Measurements from ENCODE around the gene ATP5PB. TPM values are rescaled to one million over a fixed set of nuclear protein-coding genes. Genes with fewer than 3 reads are reported as not detected.

The ATP5PB gene
- polyA plus RNA-seq, 1 donor = 280 TPM

DNA sequence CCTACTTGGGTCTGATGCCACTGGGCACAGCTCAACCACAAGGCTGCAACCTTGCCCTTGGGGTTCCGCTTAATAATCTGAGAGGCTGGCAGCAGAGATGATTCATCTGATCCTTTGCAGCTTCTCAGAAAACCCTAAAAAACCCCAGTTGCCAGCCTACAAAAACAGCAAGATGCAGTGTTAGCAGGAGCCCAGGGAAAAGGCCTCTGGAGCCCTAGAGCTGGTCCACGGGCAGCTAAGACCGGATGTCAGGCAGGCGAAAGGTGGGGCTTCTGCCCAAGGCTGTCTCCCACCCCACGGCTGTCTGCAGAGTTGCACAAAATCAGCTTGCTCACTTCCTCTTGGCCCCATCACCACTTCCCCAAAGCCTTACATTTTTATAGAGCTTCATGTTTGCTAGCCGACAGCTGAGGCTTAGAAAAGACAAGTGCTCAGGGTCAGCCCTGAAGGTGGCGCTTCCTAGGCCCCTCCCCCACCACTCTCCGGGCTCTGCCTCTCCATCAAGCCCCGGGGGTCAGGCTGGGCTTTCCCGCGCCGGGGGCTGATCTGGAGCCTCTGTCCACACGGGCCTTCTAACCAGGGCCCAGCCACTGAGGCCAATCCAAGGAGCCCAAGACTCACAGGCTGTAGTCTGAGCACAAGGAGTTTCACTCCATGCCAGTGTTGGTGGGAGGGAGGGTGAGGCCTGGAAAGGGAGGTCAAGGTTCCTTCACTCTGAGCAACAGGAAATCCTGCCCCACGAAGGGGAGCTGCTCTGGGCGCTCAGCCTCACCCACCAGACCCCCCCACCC lies 58.3 kb downstream of the ATP5PB start:
- DNase-seq (ENCODE audit: low read depth) = peak; percentile 46

DNA sequence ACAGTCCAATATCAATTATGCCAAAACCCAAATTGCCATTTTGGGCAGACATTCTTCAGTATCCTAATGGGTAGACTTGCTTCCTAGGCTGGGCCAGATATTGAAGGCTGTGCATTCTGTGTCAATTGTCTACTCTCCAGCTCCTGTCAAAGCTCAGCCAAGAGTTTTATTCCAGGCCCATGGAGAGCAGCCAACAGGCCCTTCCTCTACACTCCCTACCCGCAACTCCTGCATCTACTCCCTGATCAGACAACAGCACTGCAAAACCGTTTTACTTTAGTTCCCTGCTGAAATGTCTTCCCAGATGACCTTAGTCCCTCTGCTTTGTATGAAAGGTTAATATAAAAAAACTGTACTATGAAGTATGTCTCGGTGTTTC lies 60.7 kb downstream of the ATP5PB start:
- DNase-seq (ENCODE audit: low read depth) = no peak

DNA sequence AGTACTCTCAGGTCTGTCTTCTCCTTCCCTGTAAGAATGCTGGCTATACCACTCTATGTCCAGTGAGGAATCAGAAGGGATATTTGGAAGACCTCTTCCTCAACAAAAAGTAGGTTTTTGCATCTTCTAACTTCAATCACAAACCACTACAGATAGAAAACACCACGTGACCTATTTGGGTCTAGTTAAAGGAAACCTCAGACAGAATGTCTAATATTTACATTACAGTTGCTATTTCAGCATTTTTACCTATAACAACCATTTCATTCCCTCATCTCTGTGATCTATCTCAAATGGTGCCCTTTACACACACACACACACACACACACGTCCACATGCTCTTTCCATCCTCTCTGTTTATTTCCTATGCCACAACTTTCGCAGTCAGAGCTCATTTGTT lies 62.1 kb downstream of the ATP5PB start:
- DNase-seq (ENCODE audit: low read depth) = no peak

Other genes starting within 250 kb of the ATP5PB start
- 1.0 TPM for gene DENND2D, start 248.8 kb upstream of the ATP5PB start, polyA plus RNA-seq (ENCODE audit: insufficient read length)
- 0.30 TPM for gene CHI3L2, start 221.8 kb upstream of the ATP5PB start, polyA plus RNA-seq (ENCODE audit: insufficient read length)
- not detected for gene CHIA, start 158.6 kb upstream of the ATP5PB start, polyA plus RNA-seq (ENCODE audit: insufficient read length)
- gene OVGP1, start 21.7 kb upstream of the ATP5PB start, polyA plus RNA-seq (ENCODE audit: insufficient read length) = 2.0 TPM
- 36.1 TPM for gene WDR77, start 208 bp upstream of the ATP5PB start, polyA plus RNA-seq (ENCODE audit: insufficient read length)
- 5.3 TPM for gene C1orf162, start 24.5 kb downstream of the ATP5PB start, polyA plus RNA-seq (ENCODE audit: insufficient read length)
- gene ADORA3, start 54.2 kb downstream of the ATP5PB start, polyA plus RNA-seq (ENCODE audit: insufficient read length) = 0.40 TPM
- 0.24 TPM for gene TMIGD3, start 54.2 kb downstream of the ATP5PB start, polyA plus RNA-seq (ENCODE audit: insufficient read length)
- 48.6 TPM for gene RAP1A, start 170.3 kb downstream of the ATP5PB start, polyA plus RNA-seq (ENCODE audit: insufficient read length)

All from forelimb muscle (tissue), 1 donor.